Right atrium auricular region (tissue), 2 donors: Measurements from ENCODE around the gene OR10T2. TPM values are rescaled to one million over a fixed set of nuclear protein-coding genes. Genes with fewer than 3 reads are reported as not detected.

ENCODE experiments used
- DNase-seq: peaks from one replicate; pipeline ENCODE4 v3.0.0-alpha.2; 2019; ENCODE audit warnings: low spot score
- H3K27ac ChIP-seq, 2 donors: fragments of 200-600 bp; sonication (generic); 1 replicate in 1 of 2; 2 replicates in 1 of 2; pipeline ENCODE4 v1.5.1; 2016 to 2019
- H3K27me3 ChIP-seq, 2 donors: fragments of 200-600 bp; sonication (generic); one replicate each; pipeline versions ENCODE4 v1.5.1 to v1.6.0; 2017 to 2019
- H3K36me3 ChIP-seq: fragments of 200-600 bp; sonication (generic); one replicate; pipeline ENCODE4 v1.5.1; 2016
- H3K4me1 ChIP-seq, 2 donors: fragments of 200-600 bp; sonication (generic); one replicate each; pipeline versions ENCODE4 v1.5.1 to v1.6.0; 2017 to 2019
- H3K4me3 ChIP-seq, 2 donors: fragments of 200-600 bp; sonication (generic); 1 replicate in 1 of 2; 2 replicates in 1 of 2; pipeline ENCODE4 v1.5.1; 2017 to 2019; ENCODE audit warnings: mild to moderate bottlenecking in 1 of 2, moderate library complexity in 1 of 2
- H3K9me3 ChIP-seq, 2 donors: fragments of 200-600 bp; sonication (generic); one replicate each; pipeline ENCODE4 v1.5.1; 2019
- CTCF ChIP-seq, 2 donors: fragments of 200-600 bp; sonication (generic); IDR thresholded peaks; one replicate each; pipeline ENCODE4 v1.5.1; 2019; ENCODE audit warnings: antibody characterized with exemption in 2 of 2
- total RNA-seq, 2 donors: library from RNA; depleted of rRNA; stranded (reverse); fragments of >200 nt; gene quantifications; one replicate each; pipeline ENCODE4 v1.1.0, GENCODE V29; 2016

OR10T2 gene
- total RNA-seq, 2 donors from 2014 or later: not detected

- H3K9me3 ChIP-seq: peaks cover 0 to 11% of the 10 kb centered on the region in 2 donors
- no peak for TF ChIP-seq CTCF (IDR thresholded peaks at IDR 0.05)
- no peak for DNase-seq
- H3K27ac ChIP-seq: no peak overlapping the region
- H3K27me3 ChIP-seq: no peaks in the 10 kb centered on the region
- H3K36me3 ChIP-seq: no peaks in the 10 kb centered on the region
- H3K4me3 ChIP-seq: no peak overlapping the region
- no peaks in the 10 kb centered on the region for H3K4me1 ChIP-seq
These were observed 32.5 kb downstream of the OR10T2 start for GRCh38 chr1:158366783-158367182.

GRCh38 chr1:158362941-158363340 lies 36.3 kb downstream of the OR10T2 start:
- TF ChIP-seq CTCF (IDR thresholded peaks at IDR 0.05): no peak
- H3K27ac ChIP-seq: no peak overlapping the region
- H3K36me3 ChIP-seq: no peaks in the 10 kb centered on the region
- no peaks in the 10 kb centered on the region for H3K27me3 ChIP-seq
- no peaks in the 10 kb centered on the region for H3K9me3 ChIP-seq
- H3K4me1 ChIP-seq: no peaks in the 10 kb centered on the region
- H3K4me3 ChIP-seq: no peak overlapping the region
- no peak for DNase-seq

GRCh38 chr1:158362482-158362881 lies 36.8 kb downstream of the OR10T2 start:
- no peak for DNase-seq
- H3K27me3 ChIP-seq: no peaks in the 10 kb centered on the region
- no peaks in the 10 kb centered on the region for H3K36me3 ChIP-seq
- H3K4me3 ChIP-seq: no peak overlapping the region
- H3K27ac ChIP-seq: no peak overlapping the region
- no peaks in the 10 kb centered on the region for H3K4me1 ChIP-seq
- no peak for TF ChIP-seq CTCF (IDR thresholded peaks at IDR 0.05)
- no peaks in the 10 kb centered on the region for H3K9me3 ChIP-seq

- no peak for DNase-seq
- H3K4me3 ChIP-seq: no peak overlapping the region
- no peaks in the 10 kb centered on the region for H3K4me1 ChIP-seq
- H3K36me3 ChIP-seq: no peaks in the 10 kb centered on the region
- H3K27me3 ChIP-seq: no peaks in the 10 kb centered on the region
- no peak for TF ChIP-seq CTCF (IDR thresholded peaks at IDR 0.05)
- no peak overlapping the region for H3K27ac ChIP-seq
- H3K9me3 ChIP-seq: no peaks in the 10 kb centered on the region
These were observed 41.8 kb downstream of the OR10T2 start for GRCh38 chr1:158357441-158357840.

- no peaks in the 10 kb centered on the region for H3K4me1 ChIP-seq
- no peaks in the 10 kb centered on the region for H3K27me3 ChIP-seq
- no peak overlapping the region for H3K4me3 ChIP-seq
- H3K9me3 ChIP-seq: no peaks in the 10 kb centered on the region
- DNase-seq: no peak
- H3K36me3 ChIP-seq: no peaks in the 10 kb centered on the region
- no peak overlapping the region for H3K27ac ChIP-seq
- TF ChIP-seq CTCF (IDR thresholded peaks at IDR 0.05): no peak
These were observed 42.6 kb downstream of the OR10T2 start for GRCh38 chr1:158356616-158357015.

GRCh38 chr1:158355773-158356285 lies 43.4 kb downstream of the OR10T2 start:
- Histone ChIP-seq H3K4me3 (no peak overlapping the region), H3K36me3 (no peaks in the 10 kb centered on the region), H3K4me1 (no peaks in the 10 kb centered on the region), H3K9me3 (no peaks in the 10 kb centered on the region), H3K27ac (no peak overlapping the region), H3K27me3 (no peaks in the 10 kb centered on the region)
- no peak for DNase-seq
- no peak for TF ChIP-seq CTCF (IDR thresholded peaks at IDR 0.05)
